Testis (tissue), 3 donors: ENCODE results near the gene PDRG1. TPM values are rescaled to one million over a fixed set of nuclear protein-coding genes. Genes with fewer than 3 reads are reported as not detected.
"Not testable (repeated sequence)": the region's sequence is repeated elsewhere in the genome, so short reads cannot be mapped to it uniquely, and the experiment has no call there.

Experiments used
- DNase-seq: peaks from one replicate; pipeline ENCODE4 v3.0.0-alpha.2; 2019
- H3K27ac ChIP-seq, 2 donors: fragments of 200-600 bp; sonication (generic); one replicate each; pipeline ENCODE4 v1.5.1; 2019
- H3K27me3 ChIP-seq: fragments of 200-600 bp; sonication (generic); one replicate; pipeline ENCODE4 v1.5.1; 2019
- H3K36me3 ChIP-seq: fragments of 200-600 bp; sonication (generic); one replicate; pipeline ENCODE4 v1.5.1; 2017; ENCODE audit warnings: low read depth; ENCODE audit errors: missing control alignments
- H3K4me1 ChIP-seq: fragments of 200-600 bp; sonication (generic); one replicate; pipeline ENCODE4 v1.5.1; 2019
- H3K4me3 ChIP-seq, 2 donors: fragments of 200-600 bp; sonication (generic); one replicate each; pipeline ENCODE4 v1.5.1; 2017 to 2019
- H3K9me3 ChIP-seq: fragments of 200-600 bp; sonication (generic); one replicate; pipeline ENCODE4 v1.5.1; 2017
- POLR2A ChIP-seq: fragments of 450-650 bp; IDR thresholded peaks from one replicate; pipeline ENCODE4 v1.6.1; 2017; ENCODE audit warnings: antibody characterized with exemption, mild to moderate bottlenecking, moderate library complexity
- WGBS, 2 donors: methylation state at CpG; one replicate each; pipeline ENCODE4 v1.1.5; 2018; 5-methylcytosine and 5-hydroxymethylcytosine counted together
- intact Hi-C: fragments of 100-400 bp; cut with DNase I; formaldehyde crosslinking; loops from one replicate; pipeline ENCODE4 v1.15.1; 2023; ENCODE audit warnings: low total_unique reads
- polyA plus RNA-seq: library from polyadenylated mRNA; stranded (reverse); fragments of 350-450 nt; fragmentation: Illumina TruSeq; extraction: RNeasy Lipid Tissue Mini Kit (QIAGEN cat#74804); gene quantifications from one replicate; pipeline ENCODE4 v1.2.3, GENCODE V29; 2014; ENCODE audit warnings: low read depth, low replicate concordance; ENCODE audit not compliant: insufficient read depth
- total RNA-seq, 2 donors: library from RNA; depleted of rRNA; stranded (reverse); fragments of >200 nt; gene quantifications; one replicate each; pipeline ENCODE4 v1.2.3, GENCODE V29; 2016
- TF ChIP-seq, protein P1 (sequence below), 3 experiments: fragments of 450-650 bp in 2 of 3; fragments of 200-600 bp in 1 of 3; sonication (generic) in 1 of 3; IDR thresholded peaks; one replicate each; pipeline ENCODE4 v1.5.1; 2016 to 2019; ENCODE audit warnings: antibody characterized with exemption in 3 of 3, mild to moderate bottlenecking in 2 of 3, moderate library complexity in 1 of 3

Gene PDRG1
- total and polyA plus RNA-seq, 3 donors from 2014 or later: 27.0 to 70.1 (median 37.5) TPM

- H3K4me1 ChIP-seq: peaks cover 7% of the 10 kb centered on the region
- no peaks in the 10 kb centered on the region for H3K27me3 ChIP-seq
- no peak for DNase-seq
- no peaks in the 10 kb centered on the region for H3K36me3 ChIP-seq
- TF ChIP-seq, protein P1, sequence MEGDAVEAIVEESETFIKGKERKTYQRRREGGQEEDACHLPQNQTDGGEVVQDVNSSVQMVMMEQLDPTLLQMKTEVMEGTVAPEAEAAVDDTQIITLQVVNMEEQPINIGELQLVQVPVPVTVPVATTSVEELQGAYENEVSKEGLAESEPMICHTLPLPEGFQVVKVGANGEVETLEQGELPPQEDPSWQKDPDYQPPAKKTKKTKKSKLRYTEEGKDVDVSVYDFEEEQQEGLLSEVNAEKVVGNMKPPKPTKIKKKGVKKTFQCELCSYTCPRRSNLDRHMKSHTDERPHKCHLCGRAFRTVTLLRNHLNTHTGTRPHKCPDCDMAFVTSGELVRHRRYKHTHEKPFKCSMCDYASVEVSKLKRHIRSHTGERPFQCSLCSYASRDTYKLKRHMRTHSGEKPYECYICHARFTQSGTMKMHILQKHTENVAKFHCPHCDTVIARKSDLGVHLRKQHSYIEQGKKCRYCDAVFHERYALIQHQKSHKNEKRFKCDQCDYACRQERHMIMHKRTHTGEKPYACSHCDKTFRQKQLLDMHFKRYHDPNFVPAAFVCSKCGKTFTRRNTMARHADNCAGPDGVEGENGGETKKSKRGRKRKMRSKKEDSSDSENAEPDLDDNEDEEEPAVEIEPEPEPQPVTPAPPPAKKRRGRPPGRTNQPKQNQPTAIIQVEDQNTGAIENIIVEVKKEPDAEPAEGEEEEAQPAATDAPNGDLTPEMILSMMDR (IDR thresholded peaks at IDR 0.05): no peak
- TF ChIP-seq POLR2A: no peak
- no peak overlapping the region for H3K27ac ChIP-seq
- WGBS, 2 donors: 64 to 82% methylated on average over 7 of the region's 7 CpGs
- no peak overlapping the region for H3K4me3 ChIP-seq
- intact Hi-C loops: no loop called here
- no peaks in the 10 kb centered on the region for H3K9me3 ChIP-seq
These were observed 33.3 kb downstream of the PDRG1 start for GRCh38 chr20:31918466-31919105.

GRCh38 chr20:31917962-31918412 lies 33.9 kb downstream of the PDRG1 start:
- not testable (repeated sequence) for H3K9me3 ChIP-seq, DNase-seq
- 23 to 56% methylated on average over 7 of the region's 7 CpGs for WGBS, 2 donors

GRCh38 chr20:31916708-31917107 lies 35.1 kb downstream of the PDRG1 start:
- TF ChIP-seq, protein P1 (IDR thresholded peaks at IDR 0.05): no peak
- no peak for TF ChIP-seq POLR2A
- Histone ChIP-seq H3K36me3 (no peaks in the 10 kb centered on the region), H3K27me3 (no peaks in the 10 kb centered on the region), H3K27ac (no peak overlapping the region), H3K4me1 (peaks cover 7% of the 10 kb centered on the region), H3K9me3 (no peaks in the 10 kb centered on the region), H3K4me3 (no peak overlapping the region)
- DNase-seq: no peak
- intact Hi-C loops: no loop called here
- 81 to 88% methylated on average over 4 of the region's 4 CpGs for WGBS, 2 donors

More at GRCh38 chr20:31917962-31918412, 33.9 kb downstream of the PDRG1 start:
- H3K36me3 ChIP-seq, H3K4me3 ChIP-seq, H3K27ac ChIP-seq, intact Hi-C loops, H3K27me3 ChIP-seq, H3K4me1 ChIP-seq: not testable (repeated sequence)

- no peak overlapping the region for H3K27ac ChIP-seq
- H3K27me3 ChIP-seq: no peaks in the 10 kb centered on the region
- no peaks in the 10 kb centered on the region for H3K36me3 ChIP-seq
- no peaks in the 10 kb centered on the region for H3K9me3 ChIP-seq
- H3K4me1 ChIP-seq: peaks cover 7% of the 10 kb centered on the region
- WGBS, 2 donors: 73 to 82% methylated on average over 7 of the region's 7 CpGs
- TF ChIP-seq, protein P1 (IDR thresholded peaks at IDR 0.05): no peak
- no peak for TF ChIP-seq POLR2A
- no peak overlapping the region for H3K4me3 ChIP-seq
- no peak for DNase-seq
- intact Hi-C loops: no loop called here
These were observed 36.2 kb downstream of the PDRG1 start for GRCh38 chr20:31915491-31916280.

DNA sequence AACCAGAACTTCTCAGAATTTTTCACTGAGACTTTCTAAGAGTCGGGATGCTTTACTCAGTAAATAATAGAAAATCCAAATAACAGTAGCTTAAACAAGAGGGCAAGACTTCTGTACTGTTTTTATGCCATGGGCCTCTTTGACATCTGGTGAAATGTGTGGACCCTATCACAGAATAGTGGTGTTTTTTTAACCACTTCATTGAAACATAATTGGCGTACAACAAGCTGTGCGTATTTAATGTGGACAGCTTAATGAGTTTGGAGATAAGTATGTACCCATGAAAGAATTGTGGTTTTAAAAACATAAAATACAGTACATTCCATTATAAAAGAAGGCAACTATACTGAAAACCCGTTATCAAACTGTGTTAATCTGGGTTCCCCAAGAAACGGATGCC lies 37.7 kb downstream of the PDRG1 start:
- H3K4me1 ChIP-seq: peaks cover 7% of the 10 kb centered on the region
- no peaks in the 10 kb centered on the region for H3K9me3 ChIP-seq
- no peak overlapping the region for H3K4me3 ChIP-seq
- H3K27ac ChIP-seq: no peak overlapping the region
- H3K27me3 ChIP-seq: no peaks in the 10 kb centered on the region
- intact Hi-C loops: no loop called here
- DNase-seq: no peak
- TF ChIP-seq POLR2A: no peak
- TF ChIP-seq, protein P1 (IDR thresholded peaks at IDR 0.05): no peak
- no peaks in the 10 kb centered on the region for H3K36me3 ChIP-seq
- 60 to 70% methylated on average over 5 of the region's 5 CpGs for WGBS, 2 donors
